Mammary epithelial cell (primary cell): ENCODE results near the gene COL2A1.

Experiments
- EZH2 ChIP-seq: IDR thresholded peaks from 2 replicates; pipeline ENCODE4 v1.6.1; 2012; ENCODE audit warnings: low read length, inconsistent platforms, borderline replicate concordance
- TF ChIP-seq, protein P1 (sequence below), 2 donors: IDR thresholded peaks in 1 of 2; conservative IDR thresholded peaks in 1 of 2; 2 replicates each; pipeline ENCODE4 v1.5.1; 2011 to 2012; ENCODE audit warnings: inconsistent platforms in 2 of 2, low read length in 2 of 2, mild to moderate bottlenecking in 2 of 2, control low read depth in 1 of 2, low read depth in 1 of 2; ENCODE audit not compliant: insufficient read depth in 1 of 2; ENCODE audit errors: extremely low read depth in 1 of 2

DNA sequence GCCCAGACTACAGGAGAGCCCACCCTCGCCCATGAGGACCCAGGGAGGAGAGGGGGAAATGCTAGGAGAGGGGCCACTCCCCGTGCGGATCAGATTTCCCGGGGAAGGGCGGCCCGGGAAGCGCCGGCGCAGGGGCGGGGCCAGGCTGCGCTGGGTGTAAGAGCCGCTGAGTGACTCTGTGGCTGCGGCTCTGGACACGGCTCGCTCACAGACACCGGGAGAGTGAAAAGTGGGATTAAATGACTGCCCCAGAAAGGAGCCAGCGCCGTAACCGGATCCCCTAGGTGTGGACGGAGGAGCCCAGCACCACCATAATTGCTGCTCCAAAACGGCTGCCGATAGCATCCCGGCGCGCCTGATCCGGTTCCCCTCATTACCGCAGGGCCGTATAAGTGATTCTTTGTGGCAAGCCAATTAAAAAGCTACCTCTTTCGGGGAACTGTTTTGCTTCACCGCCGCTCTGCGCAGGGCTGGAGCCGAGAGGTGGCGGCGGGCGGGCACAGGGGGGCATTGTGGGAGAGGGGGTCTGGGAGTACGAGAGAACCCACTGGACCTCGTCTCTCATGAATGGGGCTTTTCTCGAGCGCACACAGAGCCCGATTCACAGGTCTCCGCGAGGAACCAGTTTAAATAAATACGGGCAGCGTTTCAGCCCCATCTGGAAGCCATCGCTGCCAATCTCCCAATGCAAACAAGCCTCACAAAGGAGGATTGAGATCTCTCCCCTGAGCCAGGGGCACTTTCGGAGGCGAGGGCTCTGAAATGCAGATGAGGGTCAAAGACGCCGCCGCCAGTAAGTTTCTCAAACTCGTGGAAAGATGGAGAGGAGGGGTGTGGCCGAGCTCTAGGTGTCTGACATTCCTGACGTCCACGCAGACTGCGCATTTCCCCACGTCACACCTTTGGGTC, 2.5 kb downstream of the COL2A1 start:
- TF ChIP-seq, protein P1, sequence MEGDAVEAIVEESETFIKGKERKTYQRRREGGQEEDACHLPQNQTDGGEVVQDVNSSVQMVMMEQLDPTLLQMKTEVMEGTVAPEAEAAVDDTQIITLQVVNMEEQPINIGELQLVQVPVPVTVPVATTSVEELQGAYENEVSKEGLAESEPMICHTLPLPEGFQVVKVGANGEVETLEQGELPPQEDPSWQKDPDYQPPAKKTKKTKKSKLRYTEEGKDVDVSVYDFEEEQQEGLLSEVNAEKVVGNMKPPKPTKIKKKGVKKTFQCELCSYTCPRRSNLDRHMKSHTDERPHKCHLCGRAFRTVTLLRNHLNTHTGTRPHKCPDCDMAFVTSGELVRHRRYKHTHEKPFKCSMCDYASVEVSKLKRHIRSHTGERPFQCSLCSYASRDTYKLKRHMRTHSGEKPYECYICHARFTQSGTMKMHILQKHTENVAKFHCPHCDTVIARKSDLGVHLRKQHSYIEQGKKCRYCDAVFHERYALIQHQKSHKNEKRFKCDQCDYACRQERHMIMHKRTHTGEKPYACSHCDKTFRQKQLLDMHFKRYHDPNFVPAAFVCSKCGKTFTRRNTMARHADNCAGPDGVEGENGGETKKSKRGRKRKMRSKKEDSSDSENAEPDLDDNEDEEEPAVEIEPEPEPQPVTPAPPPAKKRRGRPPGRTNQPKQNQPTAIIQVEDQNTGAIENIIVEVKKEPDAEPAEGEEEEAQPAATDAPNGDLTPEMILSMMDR (conservative IDR thresholded peaks at IDR 0.05 in 1 of 2, IDR thresholded peaks at IDR 0.05 in 1 of 2; ENCODE audit: extremely low read depth in 1 of 2, insufficient read depth in 1 of 2, low read depth in 1 of 2, low read length in 2 of 2): no peak
- TF ChIP-seq EZH2: no peak
